ENCODE data around the gene UQCR10.

GRCh38 chr22:29801796-29802195 lies 34.6 kb downstream of the UQCR10 start:
- TF ChIP-seq ZNF518A (tag by site-specific recombination; conservative IDR thresholded peaks at IDR 0.05; ENCODE audit: low read depth) = no peak
- TF ChIP-seq ZNF664 (tag by site-specific recombination; IDR thresholded peaks at IDR 0.05) = no peak
- no peak for TF ChIP-seq CTCF (tag by site-specific recombination; IDR thresholded peaks at IDR 0.05)
- TF ChIP-seq ZNF280D (tag by site-specific recombination; IDR thresholded peaks at IDR 0.05) = no peak
- TF ChIP-seq ZFP69B (tag by site-specific recombination; IDR thresholded peaks at IDR 0.05) = no peak
- no peak for TF ChIP-seq ZNF626 (tag by site-specific recombination; IDR thresholded peaks at IDR 0.05)
- no peak for TF ChIP-seq ZNF18 (tag by site-specific recombination; IDR thresholded peaks at IDR 0.05)

Data from HEK293 (cell line).